SK-N-SH (cell line): ENCODE data around the gene DIAPH2.

Source experiments
- CHD2 ChIP-seq: fragments of 150-350 bp; IDR thresholded peaks from 2 replicates; pipeline ENCODE4 v1.6.1; 2018; ENCODE audit warnings: low read length; ENCODE audit not compliant: partially characterized antibody
- CTCF ChIP-seq: fragments of 200-600 bp; sonication (generic); IDR thresholded peaks from 2 replicates; pipeline ENCODE4 v1.6.1; 2017; ENCODE audit warnings: antibody characterized with exemption, mild to moderate bottlenecking, moderate library complexity
- ELF1 ChIP-seq: IDR thresholded peaks from 2 replicates; pipeline ENCODE4 v1.4.0; 2012
- EP300 ChIP-seq, 2 experiments: IDR thresholded peaks; 2 replicates each; pipeline versions ENCODE4 v1.4.0 to v1.6.1; 2012; ENCODE audit warnings: borderline replicate concordance in 1 of 2, low read depth in 1 of 2, low read length in 1 of 2
- NFIC ChIP-seq: IDR thresholded peaks from 2 replicates; pipeline ENCODE4 v1.4.0; 2012; ENCODE audit warnings: borderline replicate concordance
- TAF1 ChIP-seq: IDR thresholded peaks from 2 replicates; pipeline ENCODE4 v1.6.1; 2012; ENCODE audit warnings: low read depth, mild to moderate bottlenecking, low read length, moderate library complexity, borderline replicate concordance

- no peak for TF ChIP-seq EP300 (IDR thresholded peaks at IDR 0.05; ENCODE audit: borderline replicate concordance in 1 of 2, low read depth in 1 of 2, low read length in 1 of 2)
- TF ChIP-seq CTCF: no peak
- TF ChIP-seq TAF1: no peak
- TF ChIP-seq ELF1: no peak
- no peak for TF ChIP-seq CHD2
- no peak for TF ChIP-seq NFIC
These were observed 68.6 kb downstream of the DIAPH2 start for GRCh38 chrX:96753230-96753629.
